Measurements from ENCODE around the gene KDM4C. TPM values are rescaled to one million over a fixed set of nuclear protein-coding genes. Genes with fewer than 3 reads are reported as not detected.

KDM4C gene
- total RNA-seq, 2 experiments from 2014 or later: 60.1 to 61.3 TPM

- peaks cover 21% of the 10 kb centered on the region for H3K36me3 Mint-ChIP-seq (ENCODE audit: low read depth)
- H3K36me3 ChIP-seq (ENCODE audit: insufficient read depth, low read length): peaks cover 4% of the 10 kb centered on the region
- ChIA-PET POLR2A (no interaction called here), CTCF (no interaction called here)
- ATAC-seq (ENCODE audit: poor library complexity) (no peak), DNase-seq (no peak)
- no peaks in the 10 kb centered on the region for H3K27me3 Mint-ChIP-seq
- no peaks in the 10 kb centered on the region for H3K4me1 ChIP-seq (ENCODE audit: insufficient read depth, low read length)
- H3K4me1 Mint-ChIP-seq (ENCODE audit: low read depth): peaks cover 30% of the 10 kb centered on the region
- H3K9me3 Mint-ChIP-seq: no peaks in the 10 kb centered on the region
- H3K4me3 ChIP-seq (ENCODE audit: low read length): no peak overlapping the region
- no peak overlapping the region for H3K27ac ChIP-seq (ENCODE audit: low read depth in 1 of 2, low read length in 2 of 2)
- intact Hi-C loops (cut with DNase I, micrococcal nuclease): no loop called here
- H3K27ac Mint-ChIP-seq: no peak overlapping the region
- no peaks in the 10 kb centered on the region for H3K27me3 ChIP-seq (ENCODE audit: control insufficient read depth in 1 of 2, insufficient read depth in 2 of 2, low read length in 2 of 2)
- no peaks in the 10 kb centered on the region for H3K9me3 ChIP-seq (ENCODE audit: control insufficient read depth in 1 of 2, insufficient read depth in 1 of 2, low read length in 2 of 2)
- TF ChIP-seq CTCF (IDR thresholded peaks at IDR 0.05): no peak
- no peak overlapping the region for H3K4me3 Mint-ChIP-seq
These were observed 216.0 kb downstream of the KDM4C start for GRCh38 chr9:6973762-6974161.

- no peak for DNase-seq
- intact Hi-C loops (cut with DNase I, micrococcal nuclease): no loop called here
- ATAC-seq (ENCODE audit: poor library complexity): no peak
- CTCF ChIA-PET: no interaction called here
- Histone ChIP-seq H3K9me3 (ENCODE audit: control insufficient read depth in 1 of 2, insufficient read depth in 1 of 2, low read length in 2 of 2) (no peaks in the 10 kb centered on the region), H3K36me3 (ENCODE audit: insufficient read depth, low read length) (peaks cover 6% of the 10 kb centered on the region), H3K4me3 (ENCODE audit: low read length) (no peak overlapping the region), H3K27ac (ENCODE audit: low read depth in 1 of 2, low read length in 2 of 2) (no peak overlapping the region), H3K4me1 (ENCODE audit: insufficient read depth, low read length) (no peaks in the 10 kb centered on the region), H3K27me3 (ENCODE audit: control insufficient read depth in 1 of 2, insufficient read depth in 2 of 2, low read length in 2 of 2) (no peaks in the 10 kb centered on the region)
- peaks cover 34% of the 10 kb centered on the region for H3K36me3 Mint-ChIP-seq (ENCODE audit: low read depth)
- POLR2A ChIA-PET: interaction anchor here (1.0 kb wide), 1 partner anchor 12 kb away, joined by 3 read pairs; no protein-coding TSS in a partner anchor
- H3K27ac Mint-ChIP-seq: no peak overlapping the region
- H3K4me1 Mint-ChIP-seq (ENCODE audit: low read depth): peaks cover 25% of the 10 kb centered on the region
- no peak for TF ChIP-seq CTCF (IDR thresholded peaks at IDR 0.05)
- no peaks in the 10 kb centered on the region for H3K27me3 Mint-ChIP-seq
- no peaks in the 10 kb centered on the region for H3K9me3 Mint-ChIP-seq
- no peak overlapping the region for H3K4me3 Mint-ChIP-seq
These were observed 217.4 kb downstream of the KDM4C start for GRCh38 chr9:6975198-6975597.

- intact Hi-C loops (cut with DNase I, micrococcal nuclease): no loop called here
- Mint-ChIP-seq H3K4me3 (no peak overlapping the region), H3K9me3 (no peaks in the 10 kb centered on the region), H3K36me3 (ENCODE audit: low read depth) (peaks cover 53% of the 10 kb centered on the region), H3K4me1 (ENCODE audit: low read depth) (peaks cover 18% of the 10 kb centered on the region), H3K27ac (no peak overlapping the region), H3K27me3 (no peaks in the 10 kb centered on the region)
- Histone ChIP-seq H3K4me3 (ENCODE audit: low read length) (no peak overlapping the region), H3K27me3 (ENCODE audit: control insufficient read depth in 1 of 2, insufficient read depth in 2 of 2, low read length in 2 of 2) (no peaks in the 10 kb centered on the region), H3K9me3 (ENCODE audit: control insufficient read depth in 1 of 2, insufficient read depth in 1 of 2, low read length in 2 of 2) (no peaks in the 10 kb centered on the region), H3K36me3 (ENCODE audit: insufficient read depth, low read length) (peaks cover 24% of the 10 kb centered on the region), H3K4me1 (ENCODE audit: insufficient read depth, low read length) (no peaks in the 10 kb centered on the region), H3K27ac (ENCODE audit: low read depth in 1 of 2, low read length in 2 of 2) (no peak overlapping the region)
- DNase-seq (no peak), ATAC-seq (ENCODE audit: poor library complexity) (no peak)
- no peak for TF ChIP-seq CTCF (IDR thresholded peaks at IDR 0.05)
- ChIA-PET POLR2A (no interaction called here), CTCF (no interaction called here)
These were observed 220.0 kb downstream of the KDM4C start for GRCh38 chr9:6977761-6978160.
